ENCODE results near the gene C11orf87.

The C11orf87 gene

DNA sequence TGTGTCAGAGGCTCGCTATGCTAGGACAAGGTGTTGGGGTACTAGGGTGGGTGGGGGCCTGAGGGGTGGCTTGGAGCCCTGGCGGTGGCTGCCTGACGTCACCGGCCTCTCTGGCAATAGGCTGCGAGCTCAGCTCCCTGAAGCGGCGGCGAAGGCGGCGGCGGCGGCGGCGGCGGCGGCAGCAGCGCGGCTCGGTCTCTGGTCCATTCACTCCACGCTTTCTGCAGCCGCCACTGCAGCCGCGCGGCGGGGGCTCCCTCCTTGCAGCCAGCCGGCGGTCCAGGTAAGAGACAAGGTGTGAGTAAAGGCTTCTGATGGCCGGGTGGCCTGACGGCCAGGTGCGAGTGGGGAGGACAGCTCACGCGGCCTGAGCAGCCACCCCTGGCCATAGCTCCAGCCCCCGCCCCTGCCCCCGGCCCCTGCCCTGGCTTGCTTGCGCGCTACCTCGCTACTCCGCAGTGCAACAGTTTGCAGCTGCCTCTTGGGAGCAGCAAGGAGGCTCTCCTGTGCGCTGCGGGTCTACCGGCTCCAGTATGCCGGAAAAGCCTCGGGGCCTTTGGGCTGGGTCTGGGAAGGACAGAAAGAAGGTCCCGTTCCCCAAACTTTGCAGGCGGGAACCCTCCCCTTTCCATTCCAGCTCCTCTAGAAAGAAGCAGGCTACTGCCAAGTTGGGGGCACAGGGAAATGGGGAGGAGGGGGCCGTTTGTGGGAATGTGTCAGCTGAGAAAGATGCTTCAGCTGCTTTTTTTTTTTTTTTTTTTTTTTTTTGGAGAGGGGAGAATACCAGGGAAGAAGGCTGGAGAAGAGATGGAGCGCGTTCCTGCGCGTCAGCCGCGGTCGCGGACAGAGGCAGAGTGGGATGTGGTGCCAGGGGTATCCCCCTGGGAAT lies at the start of gene C11orf87:
Gene C11orf87, plus strand, starts transcription at position 210 of the 889 bp plus-strand sequence. CDS start 1,444 bp downstream, outside the sequence.
- peak; percentile 73 for DNase-seq

DNA sequence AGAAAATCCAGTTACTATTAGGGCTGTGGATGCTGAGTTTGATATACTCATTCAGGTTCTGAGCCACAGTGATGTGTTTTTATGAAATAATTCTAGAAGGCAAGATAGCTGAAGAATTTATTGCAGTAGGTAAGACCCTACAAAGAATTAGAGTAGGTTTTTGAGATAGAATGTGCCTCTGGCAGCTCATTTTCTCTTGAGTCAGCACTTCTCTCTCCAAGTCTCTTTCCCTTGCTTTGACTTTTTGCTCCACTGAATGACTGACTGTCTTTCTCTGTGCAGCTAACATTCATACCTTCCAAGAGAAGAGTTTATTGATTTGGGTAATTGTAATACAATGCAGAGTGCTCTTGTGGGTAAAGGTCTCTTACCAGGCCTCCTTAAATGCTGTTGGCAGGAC lies 48.0 kb upstream of the C11orf87 start:
- no peak for DNase-seq

DNA sequence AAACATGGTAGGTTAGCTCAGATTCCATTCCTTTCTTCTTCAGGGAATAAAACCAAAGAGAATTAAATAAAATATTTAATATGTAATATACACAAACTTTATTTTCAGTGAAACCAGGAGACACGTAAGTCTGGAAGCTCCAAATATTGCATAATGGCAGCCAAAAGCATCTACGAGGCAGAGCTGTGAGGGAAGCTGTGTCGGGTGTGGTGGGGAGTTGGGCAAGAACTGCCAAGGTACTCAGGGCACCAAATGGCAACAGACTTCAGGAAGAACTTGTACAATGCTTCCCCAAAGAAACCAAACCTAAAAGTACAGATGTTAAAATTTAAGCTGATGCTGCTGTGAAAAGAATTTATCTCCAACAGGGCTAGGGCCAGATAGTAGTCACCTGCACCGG lies 47.5 kb upstream of the C11orf87 start:
- DNase-seq = no peak

DNA sequence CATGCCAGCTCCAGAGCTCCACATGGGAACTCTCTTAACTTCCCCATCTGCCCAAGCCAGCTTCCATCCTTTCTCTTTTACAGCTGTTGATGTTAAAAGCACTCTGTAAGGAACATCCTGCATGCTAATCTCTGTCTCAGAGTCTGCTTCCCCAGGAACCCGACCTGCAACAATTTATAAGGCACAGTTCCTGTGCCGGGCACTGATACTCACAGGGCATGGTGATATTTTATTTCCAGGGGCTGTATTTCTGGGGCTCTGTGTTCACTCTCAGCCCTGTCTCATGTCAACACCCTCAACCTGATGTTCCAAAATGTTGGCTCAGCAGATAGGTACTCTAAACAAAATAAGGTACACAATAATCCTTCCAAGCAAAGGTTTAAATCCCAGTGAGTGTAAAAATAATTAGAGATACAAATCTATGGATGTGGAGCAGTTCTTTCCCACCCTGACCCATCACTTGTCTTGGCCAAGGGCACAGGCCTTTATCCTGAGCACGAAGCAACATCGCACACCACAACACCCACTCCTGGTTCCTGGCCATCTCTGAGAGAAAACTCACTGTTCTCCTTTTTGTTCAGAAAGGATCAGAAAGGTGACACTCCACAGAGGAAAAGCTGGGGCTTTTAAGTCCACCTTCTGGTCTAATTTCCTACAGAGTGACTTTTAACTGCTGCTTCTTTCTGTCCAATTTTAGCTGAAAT lies 44.8 kb upstream of the C11orf87 start:
- no peak for DNase-seq

DNA sequence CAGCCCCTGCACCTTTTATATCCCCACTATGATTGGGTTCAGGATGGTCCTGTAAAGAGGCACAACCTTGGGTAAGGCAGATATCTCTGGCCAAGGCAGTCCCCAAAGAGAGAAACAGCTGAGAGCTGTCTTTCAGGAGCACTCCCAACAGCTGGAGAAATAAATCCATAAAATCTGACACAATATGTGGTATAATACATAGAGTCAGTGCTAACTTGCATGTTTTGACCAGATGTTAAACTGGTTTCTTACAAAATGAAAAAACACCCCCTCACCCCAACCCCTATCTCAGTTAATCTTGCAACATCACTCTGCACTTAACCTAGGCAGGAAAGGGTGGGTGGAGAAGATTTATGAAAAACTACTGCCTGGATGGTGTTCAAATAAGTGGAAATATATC lies 44.0 kb upstream of the C11orf87 start:
- no peak for DNase-seq

DNA sequence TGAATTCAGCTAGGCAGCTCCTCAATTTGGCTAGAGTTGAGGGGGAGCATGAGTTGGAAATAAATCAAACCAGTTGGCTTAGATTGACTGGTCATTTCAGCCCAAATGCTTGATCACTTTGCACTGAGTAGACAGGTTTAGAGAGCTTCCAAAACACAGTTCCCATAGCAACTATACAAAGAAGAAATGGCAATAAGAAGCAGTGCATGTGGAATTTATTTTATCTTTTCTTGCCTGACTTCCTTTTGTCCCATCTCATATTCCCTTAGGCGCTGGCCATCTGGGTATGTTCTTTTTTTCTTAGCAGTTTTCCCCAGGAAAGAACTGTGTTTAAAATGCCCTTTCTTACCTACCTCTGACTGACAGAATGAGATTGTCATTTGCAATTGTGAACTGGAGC lies 38.7 kb upstream of the C11orf87 start:
- DNase-seq = no peak

DNA sequence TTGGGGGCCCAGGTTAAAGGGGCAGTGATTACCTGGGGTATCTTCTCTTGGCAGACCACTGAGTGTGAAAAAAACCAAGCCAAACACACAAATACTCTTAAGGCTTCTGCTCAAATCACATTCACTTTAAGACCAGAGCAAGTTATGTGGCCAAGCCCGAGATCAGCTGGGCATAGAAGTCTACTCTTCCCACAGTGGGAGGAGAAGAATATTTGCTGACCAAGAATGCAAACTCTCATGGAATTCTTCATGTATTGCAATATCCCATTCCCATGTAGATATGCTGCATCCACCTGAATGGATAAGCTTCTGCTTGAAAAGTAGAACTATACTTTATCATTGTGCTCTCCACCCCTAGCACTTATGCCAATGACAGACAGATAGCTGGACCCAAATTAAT lies 37.1 kb upstream of the C11orf87 start:
- DNase-seq = no peak

DNA sequence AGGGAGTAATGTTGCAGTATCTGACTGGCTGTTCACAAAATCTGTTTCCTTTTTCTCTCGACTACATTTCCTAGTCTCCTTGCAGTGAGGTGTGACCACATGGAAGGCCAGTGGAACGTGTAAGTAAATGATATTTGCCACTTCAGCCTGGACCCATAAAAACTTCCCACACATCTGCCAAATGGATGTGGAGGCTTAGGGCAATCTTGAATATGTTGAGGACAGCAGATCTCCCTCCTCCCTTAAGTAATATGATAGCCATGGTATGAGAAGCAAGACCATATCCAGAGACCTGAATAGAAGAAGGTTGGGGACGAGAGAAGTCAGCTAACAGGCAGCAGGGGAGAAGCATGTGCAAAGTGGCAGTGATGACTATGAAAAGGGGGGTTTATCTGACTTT lies 33.0 kb upstream of the C11orf87 start:
- DNase-seq = no peak

DNA sequence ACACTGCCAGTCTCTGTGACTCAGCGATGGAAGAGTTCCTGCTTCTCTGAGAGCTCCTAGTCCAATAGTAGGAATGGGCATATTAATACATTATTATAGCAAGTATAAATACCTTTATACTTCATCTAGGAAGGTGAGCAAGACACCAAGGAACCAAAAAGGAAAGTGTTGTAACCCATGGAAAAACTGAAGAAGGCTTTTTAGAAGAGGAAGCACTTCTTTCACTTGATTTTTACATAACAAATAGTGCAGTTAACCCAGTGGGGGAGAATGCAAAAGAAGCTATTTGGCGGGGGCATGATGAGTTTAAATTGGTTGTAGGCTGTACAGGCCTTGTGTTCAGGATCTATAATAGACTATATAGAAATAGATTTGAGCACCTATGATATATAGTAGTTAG lies 31.2 kb upstream of the C11orf87 start:
- DNase-seq = no peak

DNA sequence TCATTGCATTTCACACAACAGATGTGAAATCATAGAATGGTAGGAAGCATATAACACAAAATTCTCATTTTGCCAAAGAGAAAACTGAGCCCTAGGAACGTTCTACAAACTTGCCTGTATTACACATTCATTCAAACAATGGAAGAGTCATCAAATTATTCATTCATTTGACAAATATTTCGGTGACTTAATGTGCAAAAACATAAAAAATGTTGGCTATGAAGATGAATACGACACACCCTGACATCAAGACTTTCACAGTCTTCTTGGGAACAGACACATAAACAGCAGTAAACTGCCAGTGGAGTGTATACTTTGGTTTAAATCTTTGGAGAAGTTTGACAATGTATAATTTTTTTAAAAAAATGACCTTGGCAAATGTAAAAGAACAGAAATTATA lies 20.4 kb upstream of the C11orf87 start:
- no peak for DNase-seq

DNA sequence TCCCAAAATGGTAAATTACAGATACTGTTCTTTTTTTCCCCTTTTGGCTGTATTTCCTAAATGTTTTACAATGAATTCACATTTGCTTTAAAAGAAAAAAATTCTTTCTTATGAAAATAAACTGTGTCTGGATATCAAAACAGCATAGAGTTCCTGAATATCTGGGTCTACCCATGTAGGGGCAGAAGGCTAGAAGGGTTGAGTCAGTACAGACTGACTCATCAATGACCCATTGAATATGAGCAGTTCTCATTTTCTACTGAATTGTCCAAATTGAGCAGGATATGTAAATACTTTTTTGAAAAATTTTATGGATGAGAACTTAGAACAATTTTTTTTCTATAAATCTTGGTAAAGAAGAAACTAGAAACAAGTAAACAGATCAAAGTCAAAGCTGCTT lies 16.3 kb upstream of the C11orf87 start:
- no peak for DNase-seq

DNA sequence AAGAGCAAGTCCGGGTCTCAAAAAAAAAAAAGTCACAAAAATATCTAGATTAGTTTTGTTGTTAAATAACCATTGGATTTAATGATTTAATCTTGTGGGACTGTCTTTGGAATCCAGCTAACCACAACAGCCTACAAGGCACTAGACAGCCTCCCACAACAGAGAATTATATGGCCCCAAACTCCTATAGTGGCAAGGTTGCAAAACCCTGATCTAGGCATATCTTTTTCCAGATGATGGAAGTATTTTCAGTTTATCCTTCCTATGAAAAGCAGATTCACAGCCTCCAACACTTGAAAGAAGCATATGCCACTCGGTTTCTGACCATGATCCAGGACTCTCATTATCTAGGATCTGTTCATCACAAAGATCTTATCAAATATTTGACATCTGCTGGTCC lies 5.4 kb upstream of the C11orf87 start:
- no peak for DNase-seq

DNA sequence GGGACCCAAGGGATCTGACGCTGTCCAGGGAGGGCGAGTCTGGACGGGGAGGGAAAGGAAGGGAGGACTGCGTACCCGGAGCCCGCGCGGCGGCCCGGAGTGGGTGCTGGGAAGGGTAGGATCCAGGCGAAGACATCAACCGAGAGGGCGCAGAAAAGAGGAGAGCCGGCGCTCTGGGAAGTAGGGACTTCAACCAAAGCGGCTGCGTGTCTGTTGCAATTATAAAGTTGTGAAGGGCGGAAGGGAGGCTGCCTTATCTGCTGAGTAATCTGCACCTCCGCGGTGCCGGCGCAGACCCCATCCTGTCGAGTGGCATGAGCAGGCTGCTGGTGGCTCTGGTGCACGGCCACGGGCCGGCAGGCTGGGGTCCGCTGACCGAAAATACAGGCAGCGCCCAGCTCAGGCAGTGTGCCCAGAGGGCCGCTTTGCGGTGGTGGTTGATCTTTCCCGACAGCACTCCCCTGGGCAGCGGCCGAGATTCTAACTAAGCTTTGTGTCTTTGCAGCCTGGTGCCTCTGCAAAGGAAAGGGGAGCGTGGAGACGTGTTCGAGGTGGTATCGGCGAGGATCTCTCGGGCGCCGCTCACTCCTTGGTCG lies 978 bp downstream of the C11orf87 start:
- DNase-seq = peak; percentile 74

DNA sequence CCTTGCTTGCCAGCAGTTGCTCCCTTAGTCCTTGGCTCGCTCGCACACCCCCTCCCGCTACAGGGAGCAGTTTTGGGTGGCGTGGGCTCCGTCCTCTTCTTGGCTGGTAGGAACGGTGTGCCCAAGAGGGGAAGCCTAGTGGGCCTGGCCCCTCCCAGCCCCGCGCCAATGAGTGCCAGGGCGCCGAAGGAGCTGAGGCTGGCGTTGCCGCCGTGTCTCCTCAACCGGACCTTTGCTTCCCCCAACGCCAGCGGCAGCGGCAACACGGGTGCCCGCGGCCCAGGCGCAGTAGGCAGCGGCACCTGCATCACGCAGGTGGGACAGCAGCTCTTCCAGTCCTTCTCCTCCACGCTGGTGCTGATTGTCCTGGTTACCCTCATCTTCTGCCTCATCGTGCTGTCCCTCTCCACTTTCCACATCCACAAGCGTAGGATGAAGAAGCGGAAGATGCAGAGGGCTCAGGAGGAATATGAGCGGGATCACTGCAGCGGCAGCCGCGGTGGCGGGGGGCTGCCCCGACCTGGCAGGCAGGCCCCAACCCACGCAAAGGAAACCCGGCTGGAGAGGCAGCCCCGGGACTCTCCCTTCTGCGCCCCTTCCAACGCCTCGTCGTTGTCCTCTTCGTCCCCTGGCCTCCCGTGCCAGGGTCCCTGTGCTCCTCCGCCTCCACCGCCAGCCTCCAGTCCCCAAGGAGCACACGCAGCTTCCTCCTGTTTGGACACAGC lies 1.6 kb downstream of the C11orf87 start:
- DNase-seq = peak; percentile 77

DNA sequence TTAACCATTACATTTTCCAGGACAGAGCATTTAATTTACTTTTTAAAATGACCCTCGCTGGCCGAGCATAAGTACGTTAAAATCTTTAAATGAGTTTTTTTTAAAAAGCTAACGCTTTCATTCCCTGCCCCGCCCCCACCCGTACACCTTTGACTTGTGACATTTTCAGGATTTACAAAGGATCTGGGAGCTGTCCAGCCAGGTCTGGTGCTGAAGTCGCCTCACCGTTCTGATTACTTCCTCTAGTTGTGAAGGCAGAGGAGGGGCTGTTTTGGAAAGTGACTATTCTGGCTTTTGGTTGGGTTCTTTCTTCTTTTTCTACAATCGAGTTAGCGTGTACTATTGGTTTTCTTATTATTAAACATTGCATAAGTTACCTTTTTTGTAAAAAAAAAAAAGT lies 2.9 kb downstream of the C11orf87 start:
- peak; percentile 75 for DNase-seq

DNA sequence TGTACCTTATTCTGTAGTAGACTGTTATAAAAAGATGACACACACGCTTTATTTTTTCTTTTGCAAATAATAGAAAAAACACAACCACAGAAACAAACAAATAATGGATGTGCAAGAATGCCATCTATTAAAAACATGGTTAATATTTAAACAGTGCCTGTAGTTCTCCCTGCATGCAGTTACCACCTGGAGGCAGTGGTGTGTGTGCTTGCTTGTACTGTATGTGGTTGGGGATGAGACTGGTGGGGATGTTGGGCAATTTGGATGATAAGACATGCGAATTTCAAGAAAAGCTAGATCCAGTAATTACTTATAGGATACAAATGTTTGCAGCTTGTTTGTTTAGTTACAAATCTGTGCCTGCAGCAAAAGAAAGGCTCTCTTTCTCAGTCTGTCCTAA lies 3.6 kb downstream of the C11orf87 start:
- peak; percentile 76 for DNase-seq

DNA sequence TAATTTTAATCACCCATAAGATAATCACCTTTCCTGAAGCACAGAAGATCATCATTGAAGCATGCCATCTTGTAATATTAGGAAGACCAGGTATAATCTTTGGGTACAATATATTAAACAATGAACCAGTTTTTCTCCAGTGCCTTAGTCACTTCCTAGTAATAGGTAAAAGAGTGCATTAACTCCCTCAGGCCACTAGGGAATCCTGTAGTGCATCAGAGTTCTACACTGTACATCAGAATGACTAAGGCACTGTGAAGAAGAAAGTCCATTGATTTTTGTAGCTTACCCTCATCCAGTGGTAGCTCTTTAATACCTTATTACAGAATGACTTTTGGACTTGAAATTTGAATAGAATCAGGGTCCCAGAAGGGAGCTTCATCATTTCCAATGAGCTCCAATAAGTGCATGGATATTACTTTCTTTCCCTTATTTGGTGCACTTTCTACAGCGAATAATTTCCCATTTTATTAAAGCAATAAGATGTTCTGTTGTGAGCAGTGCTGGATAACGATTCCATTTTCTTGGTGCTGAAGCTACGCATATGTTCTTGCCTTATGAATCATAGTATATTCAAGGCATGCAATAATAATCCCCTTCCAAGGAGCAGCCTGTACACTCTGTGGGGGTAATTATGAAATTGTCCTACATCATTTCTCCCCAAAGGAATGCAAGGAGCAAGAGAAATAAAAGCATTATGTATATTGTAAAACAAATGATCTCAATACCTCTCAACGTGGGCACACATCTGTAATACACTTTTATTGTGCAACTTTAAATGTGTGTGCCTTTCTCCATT lies 4.7 kb downstream of the C11orf87 start:
- DNase-seq = peak; percentile 70

DNA sequence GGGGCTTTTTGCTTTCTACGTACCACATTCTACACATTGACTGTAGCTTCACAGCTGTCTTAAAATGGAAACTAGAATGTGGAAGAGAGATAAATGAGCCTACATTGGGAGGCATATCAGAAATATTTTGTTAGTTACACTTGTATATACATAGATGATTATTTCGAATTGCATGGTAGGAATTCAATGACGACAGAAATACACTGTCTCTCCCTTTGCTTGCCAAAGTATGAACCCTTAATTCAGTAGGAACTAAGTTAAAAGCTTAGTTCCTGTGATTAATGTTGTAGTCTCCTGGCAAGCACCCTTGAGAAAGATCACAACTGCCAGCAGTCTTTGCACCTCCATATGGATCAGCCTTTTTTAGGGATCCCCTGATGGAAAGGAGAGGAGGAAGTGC lies 10.1 kb downstream of the C11orf87 start:
- no peak for DNase-seq

DNA sequence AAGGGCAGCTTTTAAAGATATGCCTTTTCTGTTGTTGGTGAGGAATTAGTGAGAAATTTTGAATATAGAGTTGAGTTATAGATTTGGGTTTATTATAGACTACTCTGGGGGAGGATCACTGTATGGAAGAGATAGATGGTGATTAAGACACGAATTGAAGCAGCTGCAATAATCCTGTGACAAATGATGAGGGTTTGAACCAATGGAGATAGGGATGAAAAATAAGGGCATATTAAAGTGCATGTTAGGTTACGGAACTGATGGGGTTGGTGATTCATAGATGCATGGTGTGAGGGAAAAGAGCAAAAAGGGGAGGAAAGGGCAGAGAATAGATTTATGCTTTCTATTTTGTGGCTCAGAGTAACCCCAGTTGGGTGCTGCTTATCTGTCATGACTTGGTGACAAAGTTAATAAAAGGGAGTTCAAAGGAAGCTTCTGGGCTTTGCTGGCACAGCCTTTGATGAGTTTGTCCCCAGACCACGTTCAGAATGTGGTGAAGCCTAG lies 11.8 kb downstream of the C11orf87 start:
- DNase-seq = no peak

DNA sequence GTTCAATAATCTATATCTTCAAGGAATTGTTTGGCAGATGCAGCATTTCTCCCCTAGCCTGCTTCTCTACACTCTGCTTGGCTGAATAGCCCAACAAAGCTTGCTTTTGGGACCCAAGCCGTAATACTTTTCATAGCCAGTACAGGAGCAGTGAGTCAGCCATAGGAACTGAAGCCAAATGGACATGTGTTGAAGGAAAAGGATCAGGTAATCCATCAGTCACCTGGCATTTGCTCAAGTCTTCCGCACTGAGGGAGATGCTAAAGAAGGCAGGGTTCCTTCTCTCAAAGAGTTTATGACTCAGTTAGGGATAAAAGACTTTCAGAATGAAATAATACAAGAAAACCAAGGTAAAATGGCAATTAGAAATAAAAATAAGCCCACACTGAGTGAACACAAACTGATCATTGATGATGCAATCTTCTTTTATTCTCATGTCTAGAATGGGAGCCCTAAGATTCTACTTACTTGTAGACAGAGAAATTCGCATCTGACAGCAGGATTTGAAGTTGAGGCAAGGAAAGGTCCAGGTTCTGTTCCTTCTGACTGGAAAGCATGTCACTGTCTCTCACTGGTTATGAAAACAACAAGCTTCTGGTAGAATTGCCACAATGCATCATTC lies 13.2 kb downstream of the C11orf87 start:
- no peak for DNase-seq

DNA sequence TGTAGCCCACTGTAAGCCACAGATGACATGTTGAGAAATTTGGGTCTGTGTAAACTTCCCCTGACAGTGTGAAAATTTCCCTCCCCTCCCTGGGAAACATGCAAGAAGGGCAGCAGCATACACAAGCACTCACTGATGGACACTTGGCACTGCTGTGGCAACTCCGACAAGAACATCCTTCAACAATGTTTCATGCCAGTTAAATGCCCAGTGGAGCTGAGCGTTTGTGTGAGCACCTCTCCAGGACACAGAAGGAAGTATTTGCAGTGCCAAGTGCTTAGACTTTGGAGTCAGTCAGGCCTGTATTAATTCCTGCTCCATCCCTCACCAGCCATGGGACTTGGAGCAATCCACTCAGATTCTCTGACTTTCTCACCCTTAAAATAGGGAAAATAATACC lies 17.7 kb downstream of the C11orf87 start:
- DNase-seq = no peak

DNA sequence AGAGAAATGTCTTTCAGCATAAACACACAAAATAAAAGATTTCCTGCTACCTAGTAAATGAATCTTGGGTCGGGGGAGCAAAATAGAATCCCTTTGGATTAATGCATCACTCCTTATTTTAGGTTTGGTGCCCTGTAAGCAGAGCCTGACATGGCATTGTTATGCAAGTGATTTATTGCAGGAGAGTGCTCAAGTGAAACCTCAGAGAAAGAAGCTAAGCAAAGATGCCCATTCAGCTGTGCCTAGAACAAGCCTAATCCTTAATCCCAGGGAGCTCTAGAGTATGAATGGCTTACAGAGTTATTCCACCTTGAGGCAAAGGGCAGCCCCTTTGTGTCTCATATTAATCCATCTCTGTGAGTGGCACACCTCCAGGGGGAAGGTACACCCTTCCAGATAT lies 21.1 kb downstream of the C11orf87 start:
- DNase-seq = no peak
